GM12878 (cell line): Measurements from ENCODE around the gene RAB13. TPM values are rescaled to one million over a fixed set of nuclear protein-coding genes. Genes with fewer than 3 reads are reported as not detected.

Experiments used
- CEBPB ChIP-seq, 2 experiments: fragments of 150-350 bp in 1 of 2; IDR thresholded peaks; 2 replicates each; pipeline ENCODE4 v1.6.1; 2012 to 2014; ENCODE audit warnings: low read depth in 2 of 2, low read length in 2 of 2, borderline replicate concordance in 1 of 2, inconsistent platforms in 1 of 2
- CREB1 ChIP-seq: IDR thresholded peaks from 2 replicates; pipeline ENCODE4 v1.6.1; 2012; ENCODE audit warnings: low read depth, mild to moderate bottlenecking, inconsistent platforms
- EED ChIP-seq: sonication (generic); IDR thresholded peaks from 2 replicates; pipeline ENCODE4 v1.6.1; 2016; ENCODE audit warnings: antibody characterized with exemption, low read depth
- FOXM1 ChIP-seq: IDR thresholded peaks from 2 replicates; pipeline ENCODE4 v1.6.1; 2012; ENCODE audit warnings: low read depth, mild to moderate bottlenecking, inconsistent platforms, low read length, moderate library complexity
- POLR2A ChIP-seq: IDR thresholded peaks from 2 replicates; pipeline ENCODE4 v1.6.1; 2011; ENCODE audit warnings: low read depth, mild to moderate bottlenecking, low read length
- RCOR1 ChIP-seq: conservative IDR thresholded peaks from 2 replicates; pipeline ENCODE4 v1.6.1; 2012; ENCODE audit warnings: low read depth, low read length, improper control_type of control experiment
- SIX5 ChIP-seq: IDR thresholded peaks from 2 replicates; pipeline ENCODE4 v1.6.1; 2011; ENCODE audit warnings: mild to moderate bottlenecking, low read depth, low read length, moderate library complexity; ENCODE audit not compliant: severe bottlenecking
- SMC3 ChIP-seq: IDR thresholded peaks from 2 replicates; pipeline ENCODE4 v1.6.1; 2011; ENCODE audit warnings: low read length, improper control_type of control experiment, borderline replicate concordance
- SP1 ChIP-seq: IDR thresholded peaks from one replicate; pipeline ENCODE4 v1.6.1; 2011; ENCODE audit warnings: low read depth, low read length
- polyA plus RNA-seq, 11 experiments: library from polyadenylated mRNA; depleted of rRNA in 4 of 11; unstranded in 6 of 11; stranded (reverse) in 5 of 11; fragments of >200 nt; fragmentation: Nextera tagmentation in 4 of 11; fragmentation: Illumina TruSeq in 1 of 11; extraction: Ambion mirVana in 4 of 11; extraction: Trizol in 1 of 11; gene quantifications; 1 replicate in 1 of 11; 2 replicates in 10 of 11; pipeline versions ENCODE4 v1.2.1 to v1.2.3, GENCODE V29; 2011 to 2016; ENCODE audit warnings: inconsistent platforms in 2 of 11, missing spikeins in 2 of 11, low read depth in 1 of 11
- total RNA-seq, 4 experiments: library from RNA; depleted of rRNA in 3 of 4; stranded (reverse); fragments of >200 nt in 3 of 4; fragmentation: Illumina TruSeq in 1 of 4; extraction: Trizol in 1 of 4; gene quantifications; 2 replicates each; pipeline versions ENCODE4 v1.2.1 to v1.2.3, GENCODE V29; 2013 to 2021
- TF ChIP-seq, protein P1 (sequence below): IDR thresholded peaks from 2 replicates; pipeline ENCODE4 v1.6.1; 2012; ENCODE audit warnings: improper control_type of control experiment, low read depth, low read length; ENCODE audit not compliant: insufficient replicate concordance
- TF ChIP-seq, protein P2 (sequence below): fragments of 450-650 bp; formaldehyde crosslinking; IDR thresholded peaks from 2 replicates; pipeline ENCODE4 v1.4.0; 2022; ENCODE audit warnings: mild to moderate bottlenecking, moderate library complexity
- TF ChIP-seq, protein P3 (sequence below): IDR thresholded peaks from 2 replicates; pipeline ENCODE4 v1.6.1; 2011; ENCODE audit warnings: borderline replicate concordance, low read depth, mild to moderate bottlenecking, moderate library complexity, low read length; ENCODE audit not compliant: insufficient read depth, poor library complexity, severe bottlenecking
- TF ChIP-seq, protein P4 (sequence below): IDR thresholded peaks from 2 replicates; pipeline ENCODE4 v1.6.1; 2011; ENCODE audit warnings: low read depth, low read length, improper control_type of control experiment, borderline replicate concordance
- TF ChIP-seq, protein P5 (sequence below): IDR thresholded peaks from 2 replicates; pipeline ENCODE4 v1.6.1; 2011; ENCODE audit warnings: mild to moderate bottlenecking, low read depth, low read length, moderate library complexity; ENCODE audit not compliant: insufficient replicate concordance

RAB13 gene
- total and polyA plus RNA-seq, 10 of the 15 experiments (the other 5 are each of a cell fraction or from before 2014, with no cell fraction given): 0.75 to 30.7 (median 15.9) TPM

DNA sequence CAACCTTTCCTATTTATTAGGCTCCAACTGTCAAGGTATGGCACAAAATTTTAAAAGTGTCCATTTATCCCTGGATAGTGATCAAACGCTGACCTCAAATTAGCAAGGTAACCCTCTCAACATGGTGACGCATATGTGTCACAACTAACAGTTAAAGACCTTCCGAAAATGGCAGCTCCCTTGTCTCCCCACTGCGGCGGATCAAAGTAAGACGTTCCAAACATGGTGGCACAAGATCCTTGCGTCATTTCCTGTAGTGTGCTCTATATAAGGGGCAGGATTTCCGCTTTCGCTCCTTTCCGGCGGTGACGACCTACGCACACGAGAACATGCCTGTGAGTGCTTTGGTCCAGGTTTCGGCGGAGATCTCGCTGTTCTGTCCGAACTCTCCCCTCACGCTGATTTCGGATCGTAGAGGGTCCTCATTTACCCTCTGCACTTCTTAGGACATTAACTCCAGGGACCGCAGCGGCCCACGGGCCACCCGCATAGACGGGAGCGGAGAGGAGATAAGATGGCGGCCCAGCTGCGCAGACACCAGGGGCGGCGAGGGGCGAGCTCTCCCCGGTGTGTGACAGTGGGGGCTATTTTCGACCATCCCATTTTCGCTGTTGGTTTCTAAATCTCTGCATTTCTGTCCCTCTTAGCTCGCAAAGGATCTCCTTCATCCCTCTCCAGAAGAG is 4.5 kb upstream of the RAB13 start, which contains the start of gene RPS27 (continued):
- TF ChIP-seq, protein P1, sequence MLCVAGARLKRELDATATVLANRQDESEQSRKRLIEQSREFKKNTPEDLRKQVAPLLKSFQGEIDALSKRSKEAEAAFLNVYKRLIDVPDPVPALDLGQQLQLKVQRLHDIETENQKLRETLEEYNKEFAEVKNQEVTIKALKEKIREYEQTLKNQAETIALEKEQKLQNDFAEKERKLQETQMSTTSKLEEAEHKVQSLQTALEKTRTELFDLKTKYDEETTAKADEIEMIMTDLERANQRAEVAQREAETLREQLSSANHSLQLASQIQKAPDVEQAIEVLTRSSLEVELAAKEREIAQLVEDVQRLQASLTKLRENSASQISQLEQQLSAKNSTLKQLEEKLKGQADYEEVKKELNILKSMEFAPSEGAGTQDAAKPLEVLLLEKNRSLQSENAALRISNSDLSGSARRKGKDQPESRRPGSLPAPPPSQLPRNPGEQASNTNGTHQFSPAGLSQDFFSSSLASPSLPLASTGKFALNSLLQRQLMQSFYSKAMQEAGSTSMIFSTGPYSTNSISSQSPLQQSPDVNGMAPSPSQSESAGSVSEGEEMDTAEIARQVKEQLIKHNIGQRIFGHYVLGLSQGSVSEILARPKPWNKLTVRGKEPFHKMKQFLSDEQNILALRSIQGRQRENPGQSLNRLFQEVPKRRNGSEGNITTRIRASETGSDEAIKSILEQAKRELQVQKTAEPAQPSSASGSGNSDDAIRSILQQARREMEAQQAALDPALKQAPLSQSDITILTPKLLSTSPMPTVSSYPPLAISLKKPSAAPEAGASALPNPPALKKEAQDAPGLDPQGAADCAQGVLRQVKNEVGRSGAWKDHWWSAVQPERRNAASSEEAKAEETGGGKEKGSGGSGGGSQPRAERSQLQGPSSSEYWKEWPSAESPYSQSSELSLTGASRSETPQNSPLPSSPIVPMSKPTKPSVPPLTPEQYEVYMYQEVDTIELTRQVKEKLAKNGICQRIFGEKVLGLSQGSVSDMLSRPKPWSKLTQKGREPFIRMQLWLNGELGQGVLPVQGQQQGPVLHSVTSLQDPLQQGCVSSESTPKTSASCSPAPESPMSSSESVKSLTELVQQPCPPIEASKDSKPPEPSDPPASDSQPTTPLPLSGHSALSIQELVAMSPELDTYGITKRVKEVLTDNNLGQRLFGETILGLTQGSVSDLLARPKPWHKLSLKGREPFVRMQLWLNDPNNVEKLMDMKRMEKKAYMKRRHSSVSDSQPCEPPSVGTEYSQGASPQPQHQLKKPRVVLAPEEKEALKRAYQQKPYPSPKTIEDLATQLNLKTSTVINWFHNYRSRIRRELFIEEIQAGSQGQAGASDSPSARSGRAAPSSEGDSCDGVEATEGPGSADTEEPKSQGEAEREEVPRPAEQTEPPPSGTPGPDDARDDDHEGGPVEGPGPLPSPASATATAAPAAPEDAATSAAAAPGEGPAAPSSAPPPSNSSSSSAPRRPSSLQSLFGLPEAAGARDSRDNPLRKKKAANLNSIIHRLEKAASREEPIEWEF: no peak
- peak; percentile 42 for TF ChIP-seq SP1
- peak; percentile 41; the same call in 1 of the 2 replicates for TF ChIP-seq EED
- peak; percentile 100 for TF ChIP-seq POLR2A
- no peak for TF ChIP-seq CEBPB (IDR thresholded peaks at IDR 0.05; ENCODE audit: borderline replicate concordance in 1 of 2, low read depth in 2 of 2, low read length in 2 of 2)
- TF ChIP-seq, protein P2, sequence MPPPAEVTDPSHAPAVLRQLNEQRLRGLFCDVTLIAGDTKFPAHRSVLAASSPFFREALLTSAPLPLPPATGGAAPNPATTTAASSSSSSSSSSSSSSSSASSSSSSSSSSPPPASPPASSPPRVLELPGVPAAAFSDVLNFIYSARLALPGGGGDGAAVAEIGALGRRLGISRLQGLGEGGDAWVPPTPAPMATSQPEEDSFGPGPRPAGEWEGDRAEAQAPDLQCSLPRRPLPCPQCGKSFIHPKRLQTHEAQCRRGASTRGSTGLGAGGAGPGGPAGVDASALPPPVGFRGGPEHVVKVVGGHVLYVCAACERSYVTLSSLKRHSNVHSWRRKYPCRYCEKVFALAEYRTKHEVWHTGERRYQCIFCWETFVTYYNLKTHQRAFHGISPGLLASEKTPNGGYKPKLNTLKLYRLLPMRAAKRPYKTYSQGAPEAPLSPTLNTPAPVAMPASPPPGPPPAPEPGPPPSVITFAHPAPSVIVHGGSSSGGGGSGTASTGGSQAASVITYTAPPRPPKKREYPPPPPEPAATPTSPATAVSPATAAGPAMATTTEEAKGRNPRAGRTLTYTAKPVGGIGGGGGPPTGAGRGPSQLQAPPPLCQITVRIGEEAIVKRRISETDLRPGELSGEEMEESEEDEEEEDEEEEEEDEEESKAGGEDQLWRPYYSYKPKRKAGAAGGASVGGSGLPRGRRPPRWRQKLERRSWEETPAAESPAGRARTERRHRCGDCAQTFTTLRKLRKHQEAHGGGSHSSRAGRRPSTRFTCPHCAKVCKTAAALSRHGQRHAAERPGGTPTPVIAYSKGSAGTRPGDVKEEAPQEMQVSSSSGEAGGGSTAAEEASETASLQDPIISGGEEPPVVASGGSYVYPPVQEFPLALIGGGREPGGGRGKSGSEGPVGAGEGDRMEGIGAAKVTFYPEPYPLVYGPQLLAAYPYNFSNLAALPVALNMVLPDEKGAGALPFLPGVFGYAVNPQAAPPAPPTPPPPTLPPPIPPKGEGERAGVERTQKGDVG (CRISPR knock-in tag): no peak
- TF ChIP-seq, protein P3, sequence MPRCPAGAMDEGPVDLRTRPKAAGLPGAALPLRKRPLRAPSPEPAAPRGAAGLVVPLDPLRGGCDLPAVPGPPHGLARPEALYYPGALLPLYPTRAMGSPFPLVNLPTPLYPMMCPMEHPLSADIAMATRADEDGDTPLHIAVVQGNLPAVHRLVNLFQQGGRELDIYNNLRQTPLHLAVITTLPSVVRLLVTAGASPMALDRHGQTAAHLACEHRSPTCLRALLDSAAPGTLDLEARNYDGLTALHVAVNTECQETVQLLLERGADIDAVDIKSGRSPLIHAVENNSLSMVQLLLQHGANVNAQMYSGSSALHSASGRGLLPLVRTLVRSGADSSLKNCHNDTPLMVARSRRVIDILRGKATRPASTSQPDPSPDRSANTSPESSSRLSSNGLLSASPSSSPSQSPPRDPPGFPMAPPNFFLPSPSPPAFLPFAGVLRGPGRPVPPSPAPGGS: no peak
- TF ChIP-seq, protein P4, sequence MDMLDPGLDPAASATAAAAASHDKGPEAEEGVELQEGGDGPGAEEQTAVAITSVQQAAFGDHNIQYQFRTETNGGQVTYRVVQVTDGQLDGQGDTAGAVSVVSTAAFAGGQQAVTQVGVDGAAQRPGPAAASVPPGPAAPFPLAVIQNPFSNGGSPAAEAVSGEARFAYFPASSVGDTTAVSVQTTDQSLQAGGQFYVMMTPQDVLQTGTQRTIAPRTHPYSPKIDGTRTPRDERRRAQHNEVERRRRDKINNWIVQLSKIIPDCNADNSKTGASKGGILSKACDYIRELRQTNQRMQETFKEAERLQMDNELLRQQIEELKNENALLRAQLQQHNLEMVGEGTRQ: no peak
- 0 out of 2 replicates have a peak, but pooled peaks have one; percentile 90 for TF ChIP-seq RCOR1
- peak; percentile 98 for TF ChIP-seq CREB1
- TF ChIP-seq SIX5: peak; percentile 82
- TF ChIP-seq, protein P5, sequence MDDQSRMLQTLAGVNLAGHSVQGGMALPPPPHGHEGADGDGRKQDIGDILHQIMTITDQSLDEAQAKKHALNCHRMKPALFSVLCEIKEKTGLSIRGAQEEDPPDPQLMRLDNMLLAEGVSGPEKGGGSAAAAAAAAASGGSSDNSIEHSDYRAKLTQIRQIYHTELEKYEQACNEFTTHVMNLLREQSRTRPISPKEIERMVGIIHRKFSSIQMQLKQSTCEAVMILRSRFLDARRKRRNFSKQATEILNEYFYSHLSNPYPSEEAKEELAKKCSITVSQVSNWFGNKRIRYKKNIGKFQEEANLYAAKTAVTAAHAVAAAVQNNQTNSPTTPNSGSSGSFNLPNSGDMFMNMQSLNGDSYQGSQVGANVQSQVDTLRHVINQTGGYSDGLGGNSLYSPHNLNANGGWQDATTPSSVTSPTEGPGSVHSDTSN: no peak
- peak; percentile 68; the same call in 1 of the 2 replicates for TF ChIP-seq FOXM1
- no peak for TF ChIP-seq SMC3
